ENCODE data around the gene AACS.
A peak's percentile ranks its signal among the peaks of the same experiment; 100 is the strongest.
"Not testable (repeated sequence)": the region's sequence is repeated elsewhere in the genome, so short reads cannot be mapped to it uniquely, and the experiment has no call there.

The AACS gene

DNA sequence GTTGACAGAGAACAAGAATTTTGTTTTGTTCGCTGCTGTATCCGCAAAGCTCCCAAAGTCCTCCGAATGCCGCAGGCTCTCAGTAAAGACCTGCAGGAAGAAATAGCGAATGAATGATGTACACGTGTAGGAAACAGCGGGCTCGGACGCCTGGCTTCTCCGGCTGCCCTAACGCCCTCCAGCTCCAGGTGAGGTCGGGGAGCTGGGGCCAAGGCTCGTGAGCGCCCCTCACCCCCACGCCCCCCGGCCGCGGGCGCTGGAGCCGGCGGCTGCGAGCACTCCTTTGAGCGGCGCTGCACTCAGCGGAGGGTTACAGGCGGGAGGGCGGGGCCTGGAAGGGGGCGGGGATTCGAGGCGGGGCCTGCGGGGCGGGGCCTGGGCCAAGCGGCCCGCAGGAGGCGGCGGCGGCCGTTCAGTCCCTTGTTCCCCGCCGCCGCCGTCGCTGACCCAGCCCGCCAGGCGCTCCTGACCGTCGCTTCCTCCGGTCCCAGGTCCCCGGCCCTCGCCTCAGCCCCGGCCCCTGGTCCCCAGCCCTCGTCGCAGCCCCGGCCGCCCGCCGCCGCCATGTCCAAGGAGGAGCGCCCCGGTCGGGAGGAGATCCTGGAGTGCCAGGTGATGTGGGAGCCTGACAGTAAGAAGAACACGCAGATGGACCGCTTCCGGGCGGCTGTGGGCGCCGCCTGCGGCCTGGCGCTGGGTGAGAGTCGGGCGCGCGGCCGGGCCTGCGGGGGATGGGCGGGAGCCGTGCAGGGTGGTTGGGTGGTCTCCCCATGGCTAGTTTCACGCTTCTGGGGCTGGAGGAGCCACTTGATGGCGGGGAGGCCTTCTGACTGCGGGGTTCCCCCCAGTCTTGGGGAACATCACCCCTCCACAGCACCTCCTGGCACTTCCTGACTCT is at the start of gene AACS:
Gene AACS (plus strand): TSS at position 415 of the 898 bp plus-strand sequence. CDS start 150 bp downstream, at position 565.
- peak; percentile 78 to 81 for DNase-seq

GRCh38 chr12:125015680-125016310 is 49.4 kb upstream of the AACS start:
- no peak for DNase-seq

- DNase-seq = no peak
These were observed 47.4 kb upstream of the AACS start for GRCh38 chr12:125017801-125018200.

GRCh38 chr12:125018356-125018755 is 46.9 kb upstream of the AACS start:
- no peak for DNase-seq

- DNase-seq = no peak
These were observed 44.1 kb upstream of the AACS start for GRCh38 chr12:125021096-125021495.

- no peak for DNase-seq
These were observed 43.5 kb upstream of the AACS start for GRCh38 chr12:125021771-125022170.

GRCh38 chr12:125023065-125023464 is 42.2 kb upstream of the AACS start:
- no peak for DNase-seq

- DNase-seq = no peak
These were observed 40.2 kb upstream of the AACS start for GRCh38 chr12:125024949-125025563.

DNA sequence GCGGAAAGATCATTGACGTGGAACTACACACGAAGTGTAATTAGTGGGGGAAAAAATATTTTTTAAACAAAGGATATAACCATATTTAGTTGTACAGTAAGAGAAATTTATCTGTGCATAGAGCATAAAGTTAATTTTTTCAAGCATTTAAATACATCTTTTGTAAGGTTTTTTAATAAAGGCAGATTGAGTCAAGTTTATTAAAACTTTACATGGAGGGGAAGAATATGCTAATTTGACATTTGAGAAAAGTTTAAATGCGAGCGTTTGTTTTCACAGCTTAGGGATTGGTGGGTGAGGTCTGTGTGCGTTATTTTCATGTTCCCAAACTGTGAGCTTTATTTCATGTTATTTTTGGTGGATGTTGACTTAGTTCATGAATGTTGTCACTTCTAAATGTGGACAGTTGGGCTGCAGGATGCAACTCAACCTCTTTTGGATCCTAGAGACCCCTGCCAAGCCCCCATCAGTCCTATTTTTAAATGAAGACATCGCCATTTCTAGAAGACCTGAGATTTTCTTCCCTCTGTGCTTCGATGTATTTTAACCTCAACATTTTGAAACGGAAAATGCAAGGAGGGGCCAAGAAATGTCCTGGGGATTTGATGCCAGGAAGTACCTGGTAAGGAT is 39.5 kb upstream of the AACS start:
- no peak for DNase-seq

DNA sequence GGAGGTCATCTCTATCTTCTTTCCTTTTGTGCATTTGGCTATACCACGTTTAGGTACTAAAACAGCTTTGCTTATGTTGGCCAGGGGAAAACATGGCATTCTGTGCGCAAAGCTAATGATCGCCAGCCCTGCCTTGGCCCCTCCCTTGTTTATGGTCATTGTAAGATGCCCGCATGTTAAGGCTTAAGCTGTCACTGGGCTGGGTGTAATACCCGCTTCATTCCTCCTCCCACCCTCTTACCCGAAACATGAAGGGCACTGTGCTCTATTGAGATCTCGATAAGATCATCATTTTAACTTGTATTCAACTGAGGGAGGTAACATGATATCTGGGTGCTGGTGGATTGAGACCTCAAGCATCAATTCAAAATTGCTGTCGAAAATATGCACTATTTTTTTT is 37.1 kb upstream of the AACS start:
- DNase-seq = no peak

DNA sequence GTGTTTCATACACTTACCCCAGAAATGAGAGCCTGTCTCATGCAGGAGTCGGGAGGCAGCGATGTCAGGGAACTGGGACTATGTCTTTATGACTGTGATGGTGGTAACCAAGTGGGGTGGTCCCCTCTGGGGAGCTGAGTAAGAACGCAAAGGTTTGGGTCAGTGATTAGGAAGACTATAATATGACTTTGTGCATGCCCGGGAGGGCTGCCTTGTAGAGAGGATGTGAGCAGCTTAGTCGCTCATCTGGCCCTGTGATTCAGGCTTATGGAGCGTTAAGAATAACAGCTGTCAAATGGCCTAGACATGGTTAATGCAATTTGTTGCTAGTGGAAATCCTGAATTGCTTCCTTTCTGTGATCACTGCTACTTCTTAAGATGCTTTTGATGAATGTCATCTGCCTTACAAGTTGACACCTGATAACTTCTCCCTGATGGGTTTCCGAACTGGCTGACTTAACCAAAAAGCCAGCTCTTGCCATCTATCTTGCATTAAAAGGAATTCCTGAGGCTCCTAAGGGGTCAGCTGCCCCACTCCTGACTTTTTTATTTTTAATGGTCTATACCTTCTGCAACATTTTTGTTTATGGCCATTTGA is 35.4 kb upstream of the AACS start:
- DNase-seq = no peak

DNA sequence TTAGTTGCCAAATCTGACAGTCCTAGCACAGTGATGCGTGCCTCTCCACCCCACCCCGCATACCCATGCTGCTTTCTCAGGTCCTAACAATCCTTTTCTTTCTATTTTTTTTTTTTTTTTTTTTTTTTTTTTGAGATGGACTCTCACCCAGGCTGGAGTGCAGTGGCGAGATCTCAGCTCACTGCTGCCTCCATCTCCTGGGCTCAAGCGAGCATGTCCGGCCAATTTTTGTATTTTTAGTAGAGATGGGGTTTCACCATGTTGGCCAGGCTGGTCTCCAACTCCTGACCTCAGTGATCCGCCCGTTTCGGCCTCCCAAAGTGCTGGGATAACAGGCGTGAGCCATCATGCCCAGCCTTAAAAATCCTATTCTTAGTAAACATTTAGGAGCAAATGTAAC is 33.8 kb upstream of the AACS start:
- DNase-seq = not testable (repeated sequence)

GRCh38 chr12:125032466-125033152 is 32.6 kb upstream of the AACS start:
- no peak for DNase-seq

- DNase-seq = no peak
These were observed 31.9 kb upstream of the AACS start for GRCh38 chr12:125033288-125033687.

DNA sequence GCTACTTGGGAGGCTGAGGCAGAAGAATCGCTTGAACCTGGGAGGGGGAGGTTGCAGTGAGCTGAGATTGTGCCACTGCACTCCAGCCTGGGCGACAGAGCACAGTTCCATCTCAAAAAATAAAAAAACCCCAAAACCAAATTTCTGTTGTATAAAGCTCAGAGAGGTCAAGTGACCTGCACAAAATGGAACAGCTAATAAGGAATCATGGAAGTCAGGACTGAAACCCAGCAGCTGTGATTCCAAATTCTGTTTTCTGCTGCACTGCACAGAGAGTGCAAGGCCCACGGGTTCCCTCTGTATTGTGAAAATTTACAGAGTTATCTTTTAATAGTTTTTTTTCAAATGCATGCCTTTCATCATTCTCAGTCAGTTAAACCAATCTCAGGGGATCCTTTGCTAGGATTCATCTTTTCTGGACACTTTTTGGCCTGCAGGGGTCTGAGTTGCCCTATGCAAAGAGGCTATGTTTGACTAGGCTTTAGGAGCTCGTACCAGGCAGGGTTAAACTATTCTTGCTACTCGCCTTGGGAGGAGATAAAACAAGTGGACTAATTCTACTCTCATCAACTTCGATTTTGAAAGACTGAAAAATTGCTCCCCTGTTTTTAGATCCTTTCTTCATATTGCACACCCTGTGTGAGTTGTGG is 26.1 kb upstream of the AACS start:
- no peak for DNase-seq

DNA sequence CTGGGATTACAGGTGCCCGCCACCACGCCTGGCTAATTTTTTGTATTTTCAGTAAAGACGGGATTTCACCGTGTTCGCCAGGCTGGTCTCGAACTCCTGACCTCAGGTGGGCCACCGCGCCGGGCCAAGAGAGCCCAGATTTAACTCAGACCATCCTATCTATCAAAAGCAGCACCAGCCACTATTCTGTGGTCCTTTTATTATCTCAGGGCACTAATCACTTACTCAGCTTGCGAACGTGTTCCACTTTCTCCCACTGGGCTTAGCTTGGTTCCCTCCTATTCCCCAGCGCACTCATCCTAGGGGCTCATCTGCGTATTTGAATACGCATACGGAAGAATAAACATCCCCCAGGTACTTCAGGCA is 16.2 kb upstream of the AACS start:
- no peak for DNase-seq

DNA sequence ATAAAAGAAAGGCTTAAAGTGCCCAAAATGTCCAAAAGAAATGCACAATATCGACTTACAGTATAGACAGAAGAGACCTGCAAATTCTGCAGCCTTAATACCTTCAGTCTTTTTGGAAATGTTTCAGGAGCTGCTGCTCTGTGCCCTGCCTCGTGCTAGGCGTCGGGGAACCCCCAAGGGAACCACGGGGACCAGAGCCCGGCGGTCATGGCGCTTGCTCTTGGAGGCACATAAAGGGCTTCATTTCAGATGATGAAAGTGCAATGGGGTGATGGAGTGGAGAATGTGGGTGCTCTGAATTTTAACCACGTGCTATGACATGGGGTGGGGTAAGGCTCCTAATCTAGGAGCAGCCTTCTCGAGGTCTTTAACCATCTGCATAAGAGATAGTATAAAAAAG is 14.8 kb upstream of the AACS start:
- DNase-seq = no peak

DNA sequence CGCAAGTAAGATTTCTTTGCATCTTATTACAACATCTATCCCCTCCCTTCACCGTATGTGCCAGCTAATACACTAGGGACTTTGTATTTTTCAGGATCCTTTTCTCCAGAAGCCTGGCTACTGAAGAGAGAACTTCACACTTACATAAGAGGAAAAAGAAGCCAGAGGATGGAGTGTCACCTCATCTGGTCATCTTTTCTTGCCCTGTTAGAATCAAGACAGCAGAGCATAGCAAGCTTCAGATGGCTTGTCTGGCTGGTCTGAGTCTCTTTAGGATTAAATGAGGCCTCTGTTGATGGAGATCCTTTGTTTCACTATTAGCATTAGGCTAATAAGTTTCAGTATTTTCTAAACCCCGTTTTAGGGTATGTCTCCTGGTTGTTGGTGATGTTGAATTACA is 14.4 kb upstream of the AACS start:
- DNase-seq = no peak

DNA sequence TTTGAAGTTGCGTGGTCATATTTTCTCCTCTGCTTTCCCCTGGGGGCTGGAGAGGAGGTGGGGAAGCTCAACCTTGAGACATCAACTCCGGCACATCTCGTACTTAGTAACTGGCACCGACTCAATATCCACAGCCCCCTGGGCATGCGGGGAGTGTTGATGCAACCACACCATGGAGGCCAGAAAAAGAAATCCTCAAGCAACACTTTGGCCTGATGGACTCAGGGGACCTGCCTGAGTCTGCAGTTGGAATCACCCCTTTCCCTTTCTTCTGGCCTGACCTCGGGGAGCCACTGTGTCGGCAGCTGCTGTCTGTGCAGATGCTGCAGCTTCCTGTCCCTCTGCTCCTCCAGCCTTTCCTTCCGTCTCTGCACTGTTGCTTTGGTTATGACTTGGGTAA is 11.4 kb upstream of the AACS start:
- no peak for DNase-seq

DNA sequence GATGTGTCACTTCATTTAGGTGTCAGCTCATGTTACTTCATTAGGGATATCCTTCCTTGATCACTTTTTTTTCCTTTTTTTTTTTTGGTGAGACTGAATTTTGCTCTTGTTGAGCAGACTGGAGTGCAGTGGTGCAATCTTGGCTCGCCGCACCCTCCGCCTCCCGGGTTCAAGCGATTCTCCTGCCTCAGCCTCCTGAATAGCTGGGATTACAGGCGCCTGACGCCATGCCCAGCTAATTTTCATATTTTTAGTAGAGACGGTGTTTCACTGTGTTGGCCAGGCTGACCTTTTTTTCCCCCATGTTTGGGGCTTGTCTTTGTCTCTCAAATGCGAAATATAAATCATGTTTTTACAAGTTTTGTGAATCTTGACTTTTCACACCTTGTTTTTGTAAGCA is 9.6 kb upstream of the AACS start:
- no peak for DNase-seq

- DNase-seq = no peak
These were observed 8.9 kb upstream of the AACS start for GRCh38 chr12:125056306-125056705.

GRCh38 chr12:125057708-125058107 is 7.5 kb upstream of the AACS start:
- DNase-seq = no peak
